Gastrocnemius medialis (tissue), 4 donors: ENCODE results near the gene ADPRS. TPM values are rescaled to one million over a fixed set of nuclear protein-coding genes. Genes with fewer than 3 reads are reported as not detected.

Experiments used
- ATAC-seq, 2 donors: fragments of 150-250 bp; one replicate each; pipeline ENCODE4 v1.9.1; 2016
- DNase-seq, 2 donors: peaks; one replicate each; pipeline ENCODE4 v3.0.0-alpha.2; 2019
- H3K27ac ChIP-seq, 4 donors: fragments of 200-600 bp; sonication (generic); 1 replicate in 1 of 4; 2 replicates in 3 of 4; pipeline ENCODE4 v1.5.1; 2016 to 2018; ENCODE audit warnings: mild to moderate bottlenecking in 2 of 4, moderate library complexity in 1 of 4
- H3K27me3 ChIP-seq, 3 donors: fragments of 200-600 bp; sonication (generic) in 2 of 3; 1 replicate in 1 of 3; 2 replicates in 2 of 3; pipeline versions ENCODE4 v1.5.1 to v1.6.0; 2016 to 2019; ENCODE audit warnings: mild to moderate bottlenecking in 1 of 3, moderate library complexity in 1 of 3
- H3K36me3 ChIP-seq, 2 donors: fragments of 200-600 bp; sonication (generic) in 1 of 2; one replicate each; pipeline ENCODE4 v1.5.1; 2017 to 2018
- H3K4me1 ChIP-seq, 2 donors: fragments of 200-600 bp; sonication (generic) in 1 of 2; one replicate each; pipeline ENCODE4 v1.5.1; 2016 to 2017; ENCODE audit warnings: mild to moderate bottlenecking in 2 of 2
- H3K4me3 ChIP-seq, 4 donors: fragments of 200-600 bp; sonication (generic) in 3 of 4; 1 replicate in 1 of 4; 2 replicates in 3 of 4; pipeline ENCODE4 v1.5.1; 2016 to 2019; ENCODE audit warnings: mild to moderate bottlenecking in 2 of 4
- H3K9me3 ChIP-seq, 3 donors: fragments of 200-600 bp; sonication (generic) in 2 of 3; 1 replicate in 1 of 3; 2 replicates in 2 of 3; pipeline ENCODE4 v1.5.1; 2016 to 2019
- POLR2A ChIP-seq, 2 donors: fragments of 450-650 bp; IDR thresholded peaks; one replicate each; pipeline ENCODE4 v1.6.1; 2017; ENCODE audit warnings: antibody characterized with exemption in 2 of 2, mild to moderate bottlenecking in 2 of 2, moderate library complexity in 2 of 2
- in situ Hi-C, 4 donors: fragments of 200-750 bp; cut with MboI; loops; one replicate each; pipeline versions ENCODE4 v1.15.0 to v1.8.0; 2017; ENCODE audit warnings: low sequenced_read_pairs in 4 of 4
- intact Hi-C: fragments of 100-400 bp; cut with DNase I; formaldehyde crosslinking; loops from one replicate; pipeline ENCODE4 v1.15.1; 2023; ENCODE audit warnings: low total_unique reads
- total RNA-seq, 4 donors: library from RNA; depleted of rRNA; stranded (reverse); fragments of >200 nt; gene quantifications; one replicate each; pipeline versions ENCODE4 v1.1.0 to v1.2.3, GENCODE V29; 2016
- TF ChIP-seq, protein P1 (sequence below), 5 experiments: fragments of 450-650 bp in 3 of 5; fragments of 200-600 bp in 2 of 5; sonication (generic) in 2 of 5; IDR thresholded peaks in 4 of 5; conservative IDR thresholded peaks in 1 of 5; 1 replicate in 4 of 5; 2 replicates in 1 of 5; pipeline ENCODE4 v1.5.1; 2016 to 2019; ENCODE audit warnings: antibody characterized with exemption in 5 of 5, mild to moderate bottlenecking in 3 of 5, moderate library complexity in 3 of 5

Gene ADPRS
- total RNA-seq, 4 donors from 2014 or later, result 46.7 to 67.3 (median 54.0) TPM

GRCh38 chr1:36126797-36127500, 38.3 kb downstream of the ADPRS start:
- in situ Hi-C loops, result no loop called here
- H3K4me3 ChIP-seq, result no peak overlapping the region
- no peaks in the 10 kb centered on the region for H3K4me1 ChIP-seq
- H3K9me3 ChIP-seq, result no peaks in the 10 kb centered on the region
- intact Hi-C loops, result no loop called here
- TF ChIP-seq POLR2A (IDR thresholded peaks at IDR 0.05), result no peak
- TF ChIP-seq, protein P1, sequence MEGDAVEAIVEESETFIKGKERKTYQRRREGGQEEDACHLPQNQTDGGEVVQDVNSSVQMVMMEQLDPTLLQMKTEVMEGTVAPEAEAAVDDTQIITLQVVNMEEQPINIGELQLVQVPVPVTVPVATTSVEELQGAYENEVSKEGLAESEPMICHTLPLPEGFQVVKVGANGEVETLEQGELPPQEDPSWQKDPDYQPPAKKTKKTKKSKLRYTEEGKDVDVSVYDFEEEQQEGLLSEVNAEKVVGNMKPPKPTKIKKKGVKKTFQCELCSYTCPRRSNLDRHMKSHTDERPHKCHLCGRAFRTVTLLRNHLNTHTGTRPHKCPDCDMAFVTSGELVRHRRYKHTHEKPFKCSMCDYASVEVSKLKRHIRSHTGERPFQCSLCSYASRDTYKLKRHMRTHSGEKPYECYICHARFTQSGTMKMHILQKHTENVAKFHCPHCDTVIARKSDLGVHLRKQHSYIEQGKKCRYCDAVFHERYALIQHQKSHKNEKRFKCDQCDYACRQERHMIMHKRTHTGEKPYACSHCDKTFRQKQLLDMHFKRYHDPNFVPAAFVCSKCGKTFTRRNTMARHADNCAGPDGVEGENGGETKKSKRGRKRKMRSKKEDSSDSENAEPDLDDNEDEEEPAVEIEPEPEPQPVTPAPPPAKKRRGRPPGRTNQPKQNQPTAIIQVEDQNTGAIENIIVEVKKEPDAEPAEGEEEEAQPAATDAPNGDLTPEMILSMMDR (IDR thresholded peaks at IDR 0.05 in 4 of 5, conservative IDR thresholded peaks at IDR 0.05 in 1 of 5), result no peak
- H3K27ac ChIP-seq, result no peak overlapping the region
- H3K36me3 ChIP-seq, result no peaks in the 10 kb centered on the region
- DNase-seq (no peak), ATAC-seq (no peak)
- peaks cover 5 to 17% (median 13%) of the 10 kb centered on the region in 3 donors for H3K27me3 ChIP-seq

- DNase-seq, result no peak
- ATAC-seq, result no peak
- Histone ChIP-seq H3K4me3 (no peak overlapping the region), H3K27ac (no peak overlapping the region), H3K27me3 (peaks cover 5 to 17% (median 13%) of the 10 kb centered on the region in 3 donors), H3K36me3 (no peaks in the 10 kb centered on the region), H3K4me1 (no peaks in the 10 kb centered on the region), H3K9me3 (no peaks in the 10 kb centered on the region)
- intact Hi-C loops (no loop called here), in situ Hi-C loops (no loop called here)
- TF ChIP-seq POLR2A (IDR thresholded peaks at IDR 0.05), result no peak
- TF ChIP-seq, protein P1 (IDR thresholded peaks at IDR 0.05 in 4 of 5, conservative IDR thresholded peaks at IDR 0.05 in 1 of 5), result no peak
Observed at GRCh38 chr1:36128126-36128904, 39.6 kb downstream of the ADPRS start.

GRCh38 chr1:36128905-36129206, 40.2 kb downstream of the ADPRS start:
- DNase-seq (no peak), ATAC-seq (no peak)
- H3K4me1 ChIP-seq, result no peaks in the 10 kb centered on the region
- TF ChIP-seq, protein P1 (IDR thresholded peaks at IDR 0.05 in 4 of 5, conservative IDR thresholded peaks at IDR 0.05 in 1 of 5), result no peak
- TF ChIP-seq POLR2A (IDR thresholded peaks at IDR 0.05), result no peak
- H3K4me3 ChIP-seq, result no peak overlapping the region
- H3K36me3 ChIP-seq, result no peaks in the 10 kb centered on the region
- intact Hi-C loops, result no loop called here
- peaks cover 5 to 15% (median 13%) of the 10 kb centered on the region in 3 donors for H3K27me3 ChIP-seq
- in situ Hi-C loops, result no loop called here
- H3K9me3 ChIP-seq, result no peaks in the 10 kb centered on the region
- H3K27ac ChIP-seq, result no peak overlapping the region

GRCh38 chr1:36132029-36132428, 43.3 kb downstream of the ADPRS start:
- H3K4me3 ChIP-seq, result no peak overlapping the region
- H3K27ac ChIP-seq, result no peak overlapping the region
- DNase-seq (no peak), ATAC-seq (no peak)
- peaks cover 9 to 20% of the 10 kb centered on the region in 2 donors for H3K4me1 ChIP-seq
- peaks cover 0 to 5% of the 10 kb centered on the region in 2 donors for H3K36me3 ChIP-seq
- H3K9me3 ChIP-seq, result no peaks in the 10 kb centered on the region
- in situ Hi-C loops (no loop called here), intact Hi-C loops (no loop called here)
- no peak for TF ChIP-seq POLR2A (IDR thresholded peaks at IDR 0.05)
- TF ChIP-seq, protein P1 (IDR thresholded peaks at IDR 0.05 in 4 of 5, conservative IDR thresholded peaks at IDR 0.05 in 1 of 5), result no peak
- no peaks in the 10 kb centered on the region for H3K27me3 ChIP-seq
